HepG2 (cell line): Measurements from ENCODE around the gene VSX1. TPM values are rescaled to one million over a fixed set of nuclear protein-coding genes. Genes with fewer than 3 reads are reported as not detected.

Source experiments
- CBFB ChIP-seq: sonication (generic); formaldehyde crosslinking; IDR thresholded peaks from 2 replicates; pipeline ENCODE4 v1.4.0; 2020; ENCODE audit warnings: missing genetic modification reagents
- ETV5 ChIP-seq: IDR thresholded peaks from 2 replicates; pipeline ENCODE4 v1.6.1; 2018; ENCODE audit warnings: missing biosample characterization, missing genetic modification reagents, inconsistent platforms, borderline replicate concordance
- LCORL ChIP-seq, 2 experiments: fragments of 450-650 bp in 1 of 2; sonication (generic) in 1 of 2; formaldehyde crosslinking in 1 of 2; IDR thresholded peaks; 2 replicates each; pipeline versions ENCODE4 v1.5.0 to v1.6.1; 2017 to 2020; ENCODE audit warnings: antibody characterized with exemption in 1 of 2, missing genetic modification reagents in 1 of 2
- MAZ ChIP-seq, 2 experiments: sonication (generic) in 1 of 2; formaldehyde crosslinking in 1 of 2; IDR thresholded peaks; 2 replicates each; pipeline versions ENCODE4 v1.5.0 to v1.6.1; 2012 to 2020; ENCODE audit warnings: low read depth in 2 of 2, mild to moderate bottlenecking in 2 of 2, borderline replicate concordance in 1 of 2, improper control_type of control experiment in 1 of 2, low read length in 1 of 2, missing genetic modification reagents in 1 of 2, moderate library complexity in 1 of 2
- MIER3 ChIP-seq: IDR thresholded peaks from 2 replicates; pipeline ENCODE4 v1.6.1; 2016; ENCODE audit warnings: missing compliant biosample characterization, borderline replicate concordance
- NFE2L1 ChIP-seq: sonication (generic); formaldehyde crosslinking; IDR thresholded peaks from 2 replicates; pipeline ENCODE4 v1.4.0; 2020; ENCODE audit warnings: missing genetic modification reagents, mild to moderate bottlenecking, borderline replicate concordance
- TAF15 ChIP-seq: fragments of 200-400 bp; formaldehyde crosslinking; IDR thresholded peaks from one replicate; pipeline ENCODE4 v1.6.1; 2018; ENCODE audit warnings: mild to moderate bottlenecking, low read depth, low read length; ENCODE audit not compliant: poor library complexity, severe bottlenecking
- U2AF1 ChIP-seq: fragments of 200-400 bp; formaldehyde crosslinking; optimal IDR thresholded peaks from 2 replicates; pipeline ENCODE3; 2017; ENCODE audit warnings: mild to moderate bottlenecking, low read depth, low read length
- ZBTB1 ChIP-seq: sonication (generic); formaldehyde crosslinking; IDR thresholded peaks from 2 replicates; pipeline ENCODE4 v1.4.0; 2020; ENCODE audit warnings: missing genetic modification reagents, borderline replicate concordance
- ZBTB21 ChIP-seq: sonication (generic); formaldehyde crosslinking; IDR thresholded peaks from 2 replicates; pipeline ENCODE4 v1.4.0; 2020; ENCODE audit warnings: missing genetic modification reagents
- ZFP36L1 ChIP-seq: sonication (generic); formaldehyde crosslinking; IDR thresholded peaks from 2 replicates; pipeline ENCODE4 v1.8.0; 2022; ENCODE audit warnings: mild to moderate bottlenecking, missing genetic modification reagents, moderate library complexity
- ZFP62 ChIP-seq: sonication (generic); formaldehyde crosslinking; IDR thresholded peaks from 2 replicates; pipeline ENCODE4 v1.4.0; 2020; ENCODE audit warnings: missing genetic modification reagents
- ZFP90 ChIP-seq: sonication (generic); formaldehyde crosslinking; IDR thresholded peaks from 2 replicates; pipeline ENCODE4 v1.8.0; 2022; ENCODE audit warnings: missing genetic modification reagents, mild to moderate bottlenecking, inconsistent platforms, borderline replicate concordance
- ZFY ChIP-seq: sonication (generic); formaldehyde crosslinking; IDR thresholded peaks from 2 replicates; pipeline ENCODE4 v1.4.0; 2020; ENCODE audit warnings: missing genetic modification reagents
- ZNF329 ChIP-seq: sonication (generic); formaldehyde crosslinking; IDR thresholded peaks from 2 replicates; pipeline ENCODE4 v1.9.0; 2021; ENCODE audit warnings: low read depth, mild to moderate bottlenecking, missing genetic modification reagents
- ZNF431 ChIP-seq: sonication (generic); formaldehyde crosslinking; IDR thresholded peaks from 2 replicates; pipeline ENCODE4 v1.9.0; 2022; ENCODE audit warnings: missing genetic modification reagents, low read depth, mild to moderate bottlenecking, borderline replicate concordance
- ZNF713 ChIP-seq: sonication (generic); formaldehyde crosslinking; IDR thresholded peaks from 2 replicates; pipeline ENCODE4 v1.4.0; 2020; ENCODE audit warnings: mild to moderate bottlenecking, missing genetic modification reagents
- ZNF737 ChIP-seq: sonication (generic); formaldehyde crosslinking; IDR thresholded peaks from 2 replicates; pipeline ENCODE4 v1.5.0; 2020; ENCODE audit warnings: missing genetic modification reagents, mild to moderate bottlenecking, borderline replicate concordance
- ZNF772 ChIP-seq: sonication (generic); formaldehyde crosslinking; IDR thresholded peaks from 2 replicates; pipeline ENCODE4 v1.5.0; 2020; ENCODE audit warnings: mild to moderate bottlenecking, missing genetic modification reagents
- ZNF816 ChIP-seq: sonication (generic); formaldehyde crosslinking; IDR thresholded peaks from 2 replicates; pipeline ENCODE4 v1.8.0; 2022; ENCODE audit warnings: missing genetic modification reagents, mild to moderate bottlenecking, borderline replicate concordance
- polyA plus RNA-seq, 8 experiments: library from polyadenylated mRNA; depleted of rRNA in 3 of 8; stranded (reverse) in 7 of 8; unstranded in 1 of 8; fragments of >200 nt; fragmentation: Illumina TruSeq in 4 of 8; extraction: Trizol in 4 of 8; gene quantifications; 2 replicates each; pipeline versions ENCODE4 v1.2.1 to v1.2.3, GENCODE V29; 2011 to 2016; ENCODE audit warnings: low read depth in 4 of 8, missing spikeins in 1 of 8, mixed read lengths in 1 of 8; ENCODE audit not compliant: insufficient read depth in 1 of 8
- total RNA-seq, 5 experiments: library from RNA; depleted of rRNA; stranded (reverse); fragments of >200 nt; fragmentation: Illumina TruSeq; extraction: Trizol; gene quantifications; 2 replicates each; pipeline ENCODE4 v1.2.3, GENCODE V29; 2016; ENCODE audit warnings: low read depth in 1 of 5
- TF ChIP-seq, protein P1 (sequence below): sonication (generic); formaldehyde crosslinking; IDR thresholded peaks from 2 replicates; pipeline ENCODE4 v1.8.1; 2023; ENCODE audit warnings: missing genetic modification reagents, mild to moderate bottlenecking, borderline replicate concordance
- TF ChIP-seq, protein P2 (sequence below): IDR thresholded peaks from 2 replicates; pipeline ENCODE4 v1.6.1; 2016; ENCODE audit warnings: missing genetic modification reagents, missing compliant biosample characterization
- TF ChIP-seq, protein P3 (sequence below): sonication (generic); formaldehyde crosslinking; IDR thresholded peaks from 2 replicates; pipeline ENCODE4 v1.4.0; 2020; ENCODE audit warnings: missing genetic modification reagents
- TF ChIP-seq, protein P4 (sequence below): sonication (generic); formaldehyde crosslinking; IDR thresholded peaks from 2 replicates; pipeline ENCODE4 v1.9.0; 2021; ENCODE audit warnings: missing genetic modification reagents, mild to moderate bottlenecking, borderline replicate concordance
- TF ChIP-seq, protein P5 (sequence below): IDR thresholded peaks from 2 replicates; pipeline ENCODE4 v1.6.1; 2016; ENCODE audit warnings: missing biosample characterization, missing genetic modification reagents, low read depth

Gene VSX1
- total and polyA plus RNA-seq, 2 of the 13 experiments (the other 11 are each of a cell fraction or from before 2014, with no cell fraction given) = 0.04 TPM; not detected in 1

DNA sequence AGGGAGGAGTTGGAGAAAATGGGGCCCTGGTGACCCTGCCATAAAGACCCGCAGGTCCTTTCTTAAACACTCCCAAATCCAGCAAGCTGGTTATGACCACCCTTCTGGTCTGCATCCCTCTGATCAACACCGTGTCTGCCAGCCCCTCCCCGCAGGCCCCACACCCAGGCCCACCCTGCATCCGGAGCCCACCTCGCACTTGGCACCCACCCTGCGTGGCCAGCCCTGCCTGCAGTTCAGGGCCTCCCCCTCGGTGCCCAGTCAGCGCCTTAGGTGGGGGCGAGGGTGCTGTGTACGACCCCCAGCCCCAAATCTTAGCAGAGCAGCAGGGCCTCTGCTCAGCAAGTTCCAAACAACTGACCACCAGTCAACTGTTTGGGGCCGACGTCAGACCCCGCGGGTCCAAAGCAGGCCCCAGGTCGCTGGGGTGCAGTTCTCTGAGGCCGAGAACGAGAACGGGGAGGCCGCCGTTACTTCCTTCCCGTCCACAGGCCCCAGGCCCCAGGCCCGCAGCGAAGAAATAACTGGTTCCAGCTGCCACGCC, 25.2 kb downstream of the VSX1 start (continued):
- TF ChIP-seq, protein P1, sequence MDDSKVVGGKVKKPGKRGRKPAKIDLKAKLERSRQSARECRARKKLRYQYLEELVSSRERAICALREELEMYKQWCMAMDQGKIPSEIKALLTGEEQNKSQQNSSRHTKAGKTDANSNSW (CRISPR knock-in tag) = no peak
- TF ChIP-seq, protein P2, sequence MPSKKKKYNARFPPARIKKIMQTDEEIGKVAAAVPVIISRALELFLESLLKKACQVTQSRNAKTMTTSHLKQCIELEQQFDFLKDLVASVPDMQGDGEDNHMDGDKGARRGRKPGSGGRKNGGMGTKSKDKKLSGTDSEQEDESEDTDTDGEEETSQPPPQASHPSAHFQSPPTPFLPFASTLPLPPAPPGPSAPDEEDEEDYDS (CRISPR knock-in tag) = no peak
- TF ChIP-seq MAZ (IDR thresholded peaks at IDR 0.05; ENCODE audit: borderline replicate concordance, low read depth, low read length) (peak; percentile 33; the same call in 1 of the 2 replicates), MAZ (CRISPR knock-in tag; IDR thresholded peaks at IDR 0.05; ENCODE audit: low read depth) (no peak), ZNF431 (CRISPR knock-in tag) (no peak), ZNF329 (CRISPR knock-in tag) (no peak), ZBTB21 (CRISPR knock-in tag) (0 out of 2 replicates have a peak, but pooled peaks have one; percentile 8), ZFP36L1 (CRISPR knock-in tag) (no peak), ZNF737 (peak; percentile 94), ZNF772 (no peak), ZFP62 (no peak), ETV5 (no peak), U2AF1 (no peak), MIER3 (no peak), ZNF816 (CRISPR knock-in tag) (no peak), ZFY (peak; percentile 68; the same call in 1 of the 2 replicates), LCORL (IDR thresholded peaks at IDR 0.05) (no peak), LCORL (CRISPR knock-in tag; IDR thresholded peaks at IDR 0.05) (no peak; the same call in 1 of the 2 replicates), ZNF713 (CRISPR knock-in tag) (no peak), ZBTB1 (CRISPR knock-in tag) (no peak), ZFP90 (CRISPR knock-in tag) (no peak), TAF15 (peak; percentile 32), NFE2L1 (CRISPR knock-in tag) (no peak), CBFB (CRISPR knock-in tag) (no peak)
- TF ChIP-seq, protein P3, sequence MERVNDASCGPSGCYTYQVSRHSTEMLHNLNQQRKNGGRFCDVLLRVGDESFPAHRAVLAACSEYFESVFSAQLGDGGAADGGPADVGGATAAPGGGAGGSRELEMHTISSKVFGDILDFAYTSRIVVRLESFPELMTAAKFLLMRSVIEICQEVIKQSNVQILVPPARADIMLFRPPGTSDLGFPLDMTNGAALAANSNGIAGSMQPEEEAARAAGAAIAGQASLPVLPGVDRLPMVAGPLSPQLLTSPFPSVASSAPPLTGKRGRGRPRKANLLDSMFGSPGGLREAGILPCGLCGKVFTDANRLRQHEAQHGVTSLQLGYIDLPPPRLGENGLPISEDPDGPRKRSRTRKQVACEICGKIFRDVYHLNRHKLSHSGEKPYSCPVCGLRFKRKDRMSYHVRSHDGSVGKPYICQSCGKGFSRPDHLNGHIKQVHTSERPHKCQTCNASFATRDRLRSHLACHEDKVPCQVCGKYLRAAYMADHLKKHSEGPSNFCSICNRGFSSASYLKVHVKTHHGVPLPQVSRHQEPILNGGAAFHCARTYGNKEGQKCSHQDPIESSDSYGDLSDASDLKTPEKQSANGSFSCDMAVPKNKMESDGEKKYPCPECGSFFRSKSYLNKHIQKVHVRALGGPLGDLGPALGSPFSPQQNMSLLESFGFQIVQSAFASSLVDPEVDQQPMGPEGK = peak; percentile 25; the same call in 1 of the 2 replicates
- TF ChIP-seq, protein P4, sequence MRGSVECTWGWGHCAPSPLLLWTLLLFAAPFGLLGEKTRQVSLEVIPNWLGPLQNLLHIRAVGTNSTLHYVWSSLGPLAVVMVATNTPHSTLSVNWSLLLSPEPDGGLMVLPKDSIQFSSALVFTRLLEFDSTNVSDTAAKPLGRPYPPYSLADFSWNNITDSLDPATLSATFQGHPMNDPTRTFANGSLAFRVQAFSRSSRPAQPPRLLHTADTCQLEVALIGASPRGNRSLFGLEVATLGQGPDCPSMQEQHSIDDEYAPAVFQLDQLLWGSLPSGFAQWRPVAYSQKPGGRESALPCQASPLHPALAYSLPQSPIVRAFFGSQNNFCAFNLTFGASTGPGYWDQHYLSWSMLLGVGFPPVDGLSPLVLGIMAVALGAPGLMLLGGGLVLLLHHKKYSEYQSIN (CRISPR knock-in tag) = no peak
- TF ChIP-seq, protein P5, sequence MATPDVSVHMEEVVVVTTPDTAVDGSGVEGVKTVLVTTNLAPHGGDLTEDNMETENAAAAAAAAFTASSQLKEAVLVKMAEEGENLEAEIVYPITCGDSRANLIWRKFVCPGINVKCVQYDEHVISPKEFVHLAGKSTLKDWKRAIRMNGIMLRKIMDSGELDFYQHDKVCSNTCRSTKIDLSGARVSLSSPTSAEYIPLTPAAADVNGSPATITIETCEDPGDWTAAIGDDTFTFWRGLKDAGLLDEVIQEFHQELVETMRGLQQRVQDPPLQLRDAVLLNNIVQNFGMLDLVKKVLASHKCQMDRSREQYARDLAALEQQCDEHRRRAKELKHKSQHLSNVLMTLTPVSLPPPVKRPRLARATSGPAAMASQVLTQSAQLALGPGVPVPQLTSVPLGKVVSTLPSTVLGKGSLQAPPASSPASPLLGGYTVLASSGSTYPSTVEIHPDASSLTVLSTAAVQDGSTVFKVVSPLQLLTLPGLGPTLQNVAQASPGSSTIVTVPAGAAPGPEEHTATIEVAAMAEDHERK (CRISPR knock-in tag) = no peak
